Duodenal mucosa (tissue), 2 donors: ENCODE measurements around the gene LIX1.

Experiments used
- H3K27ac ChIP-seq: one replicate; pipeline ENCODE4 v1.7.0; 2013; ENCODE audit warnings: low read depth, low read length
- H3K27me3 ChIP-seq, 2 donors: one replicate each; pipeline ENCODE4 v1.7.0; 2013; ENCODE audit warnings: low read length in 2 of 2, control low read depth in 1 of 2; ENCODE audit not compliant: insufficient read depth in 2 of 2, control insufficient read depth in 1 of 2
- H3K36me3 ChIP-seq, 2 donors: one replicate each; pipeline ENCODE4 v1.7.0; 2013; ENCODE audit warnings: low read length in 2 of 2, control low read depth in 1 of 2; ENCODE audit not compliant: insufficient read depth in 2 of 2, control insufficient read depth in 1 of 2
- H3K4me1 ChIP-seq, 2 donors: one replicate each; pipeline ENCODE4 v1.7.0; 2013; ENCODE audit warnings: low read length in 2 of 2, control low read depth in 1 of 2; ENCODE audit not compliant: insufficient read depth in 2 of 2, control insufficient read depth in 1 of 2
- H3K4me3 ChIP-seq, 2 donors: one replicate each; pipeline ENCODE4 v1.7.0; 2013; ENCODE audit warnings: low read length in 2 of 2, low read depth in 1 of 2
- H3K9ac ChIP-seq, 2 donors: one replicate each; pipeline ENCODE4 v1.7.0; 2013; ENCODE audit warnings: low read length in 2 of 2, low read depth in 1 of 2
- H3K9me3 ChIP-seq, 2 donors: one replicate each; pipeline ENCODE4 v1.7.0; 2013; ENCODE audit warnings: low read length in 2 of 2, control low read depth in 1 of 2; ENCODE audit not compliant: control insufficient read depth in 1 of 2

The LIX1 gene

GRCh38 chr5:97111004-97111403 lies 31.4 kb downstream of the LIX1 start:
- Histone ChIP-seq H3K27ac (no peak overlapping the region), H3K9me3 (no peaks in the 10 kb centered on the region), H3K4me3 (no peak overlapping the region)

GRCh38 chr5:97107318-97107717 lies 35.1 kb downstream of the LIX1 start:
- Histone ChIP-seq H3K4me1 (peaks cover 16 to 22% of the 10 kb centered on the region in 2 donors), H3K27me3 (peaks cover 0 to 3% of the 10 kb centered on the region in 2 donors), H3K27ac (no peak overlapping the region), H3K9me3 (no peaks in the 10 kb centered on the region), H3K9ac (no peak overlapping the region), H3K4me3 (no peak overlapping the region), H3K36me3 (no peaks in the 10 kb centered on the region)

More at GRCh38 chr5:97111004-97111403, 31.4 kb downstream of the LIX1 start:
- Histone ChIP-seq H3K4me1 (peaks cover 16 to 20% of the 10 kb centered on the region in 2 donors), H3K27me3 (peaks cover 0 to 3% of the 10 kb centered on the region in 2 donors), H3K36me3 (no peaks in the 10 kb centered on the region), H3K9ac (no peak overlapping the region)

- Histone ChIP-seq H3K4me1 (peaks cover 7 to 14% of the 10 kb centered on the region in 2 donors), H3K36me3 (no peaks in the 10 kb centered on the region), H3K4me3 (no peak overlapping the region), H3K27ac (no peak overlapping the region), H3K27me3 (peaks cover 0 to 3% of the 10 kb centered on the region in 2 donors), H3K9me3 (no peaks in the 10 kb centered on the region), H3K9ac (no peak overlapping the region)
These were observed 36.2 kb downstream of the LIX1 start for GRCh38 chr5:97106216-97106581.

GRCh38 chr5:97105501-97106215 lies 36.8 kb downstream of the LIX1 start:
- no peaks in the 10 kb centered on the region for H3K27me3 ChIP-seq
- no peak overlapping the region for H3K27ac ChIP-seq
- no peak overlapping the region for H3K9ac ChIP-seq

GRCh38 chr5:97102010-97102470 lies 40.4 kb downstream of the LIX1 start:
- Histone ChIP-seq H3K9me3 (no peaks in the 10 kb centered on the region), H3K27ac (no peak overlapping the region), H3K4me1 (peaks cover 3 to 9% of the 10 kb centered on the region in 2 donors), H3K9ac (no peak overlapping the region), H3K27me3 (no peaks in the 10 kb centered on the region), H3K36me3 (no peaks in the 10 kb centered on the region), H3K4me3 (no peak overlapping the region)

More at GRCh38 chr5:97105501-97106215, 36.8 kb downstream of the LIX1 start:
- Histone ChIP-seq H3K9me3 (no peaks in the 10 kb centered on the region), H3K4me1 (peaks cover 3 to 10% of the 10 kb centered on the region in 2 donors), H3K4me3 (no peak overlapping the region), H3K36me3 (no peaks in the 10 kb centered on the region)

- H3K9ac ChIP-seq = no peak overlapping the region
- H3K36me3 ChIP-seq = no peaks in the 10 kb centered on the region
- peaks cover 3 to 6% of the 10 kb centered on the region in 2 donors for H3K4me1 ChIP-seq
- no peaks in the 10 kb centered on the region for H3K9me3 ChIP-seq
- H3K4me3 ChIP-seq = no peak overlapping the region
- H3K27me3 ChIP-seq = no peaks in the 10 kb centered on the region
- no peak overlapping the region for H3K27ac ChIP-seq
These were observed 41.1 kb downstream of the LIX1 start for GRCh38 chr5:97101189-97101910.

- Histone ChIP-seq H3K4me1 (peaks cover 0 to under 1% of the 10 kb centered on the region in 2 donors), H3K36me3 (no peaks in the 10 kb centered on the region), H3K4me3 (no peak overlapping the region), H3K27me3 (no peaks in the 10 kb centered on the region), H3K9ac (no peak overlapping the region), H3K27ac (no peak overlapping the region), H3K9me3 (no peaks in the 10 kb centered on the region)
These were observed 41.9 kb downstream of the LIX1 start for GRCh38 chr5:97100476-97100875.

GRCh38 chr5:97098922-97099321 lies 43.5 kb downstream of the LIX1 start:
- Histone ChIP-seq H3K27ac (no peak overlapping the region), H3K9ac (no peak overlapping the region), H3K36me3 (no peaks in the 10 kb centered on the region), H3K4me1 (peaks cover 0 to 5% of the 10 kb centered on the region in 2 donors), H3K4me3 (no peak overlapping the region), H3K27me3 (no peaks in the 10 kb centered on the region), H3K9me3 (no peaks in the 10 kb centered on the region)

- peaks cover 0 to 5% of the 10 kb centered on the region in 2 donors for H3K4me1 ChIP-seq
- no peaks in the 10 kb centered on the region for H3K9me3 ChIP-seq
- H3K27ac ChIP-seq = no peak overlapping the region
- no peak overlapping the region for H3K9ac ChIP-seq
- no peaks in the 10 kb centered on the region for H3K36me3 ChIP-seq
- no peaks in the 10 kb centered on the region for H3K27me3 ChIP-seq
- H3K4me3 ChIP-seq = no peak overlapping the region
These were observed 44.8 kb downstream of the LIX1 start for GRCh38 chr5:97097326-97098230.
